Bladder microvascular endothelial cell (primary cell): Measurements from ENCODE around the gene OR7D2. TPM values are rescaled to one million over a fixed set of nuclear protein-coding genes. Genes with fewer than 3 reads are reported as not detected.

ENCODE experiments used
- total RNA-seq: library from RNA; depleted of rRNA; stranded (reverse); fragments of >200 nt; gene quantifications from 2 replicates; pipeline ENCODE4 v1.2.3, GENCODE V29; 2014

OR7D2 gene
- total RNA-seq: not detected in 2 replicates

DNA sequence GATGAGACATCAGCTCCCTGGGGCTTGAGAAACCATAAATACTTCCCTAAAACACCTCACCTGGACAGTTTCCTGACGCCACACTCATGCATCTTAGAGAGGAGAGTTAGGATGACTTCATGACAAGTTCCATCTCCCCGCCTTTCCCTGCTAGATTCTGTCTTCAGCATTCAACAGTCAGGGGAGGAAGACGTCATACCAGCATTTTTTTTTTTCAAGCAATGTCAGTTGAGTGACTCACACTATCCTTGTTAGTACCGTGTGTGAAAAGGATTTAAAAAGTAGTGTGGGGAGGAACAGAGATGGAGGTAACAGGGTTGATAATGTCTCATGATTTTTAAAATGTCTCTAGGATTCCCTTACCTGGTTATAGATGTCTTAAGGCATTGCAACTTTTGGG lies at the start of gene OR7D2:
TSS of gene OR7D2 (plus strand) at position 79 of the 400 bp plus-strand sequence. CDS start 6,803 bp downstream, outside the sequence.

GRCh38 chr19:9140159-9140874 lies 38.5 kb upstream of the OR7D2 start, which contains the start of gene ZNF317:
Gene ZNF317, plus strand, starts transcription at chr19:9140397. Its CDS starts 15,620 bp downstream, at chr19:9156017.

DNA sequence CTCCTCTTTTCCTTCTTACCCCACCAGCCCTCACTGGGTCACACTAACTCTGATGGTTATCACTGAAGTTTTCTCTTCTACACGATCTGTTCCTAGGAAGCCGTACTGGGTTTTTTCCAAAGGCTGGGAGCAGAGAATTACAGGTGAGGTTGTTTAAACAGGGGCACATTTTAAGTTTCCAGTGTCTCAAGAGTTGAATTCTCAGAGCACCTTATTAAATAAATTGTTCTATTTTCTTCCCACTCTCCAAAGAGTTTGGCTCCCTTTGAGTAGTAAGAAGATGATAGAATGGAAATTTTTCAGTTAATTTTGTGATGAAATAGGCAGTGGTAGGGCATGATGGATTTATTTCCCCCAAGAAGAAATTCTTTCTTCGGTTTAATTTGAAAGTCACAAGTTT lies 40.7 kb downstream of the OR7D2 start, which contains the start of gene OR7D4:
TSS of gene OR7D4 (minus strand) at position 101 of the 400 bp plus-strand sequence. CDS start 4,752 bp downstream, outside the sequence.

Other genes with a start within 250 kb of the OR7D2 start
- gene MUC16, start 168.6 kb upstream of the OR7D2 start, total RNA-seq: not detected in 2 replicates
- not detected in 2 replicates for gene OR1M1, start 91.9 kb upstream of the OR7D2 start, total RNA-seq
- gene OR7G2, start 71.5 kb upstream of the OR7D2 start, total RNA-seq: not detected in 2 replicates
- gene OR7G1, start 63.2 kb upstream of the OR7D2 start, total RNA-seq: not detected in 2 replicates
- gene OR7G3, start 52.0 kb upstream of the OR7D2 start, total RNA-seq: not detected in 2 replicates
- 8.4 and 17.7 TPM in 2 replicates for gene ZNF317, start 38.6 kb upstream of the OR7D2 start, total RNA-seq
- gene OR7D4, start 40.6 kb downstream of the OR7D2 start, total RNA-seq: not detected in 2 replicates
- gene OR7E24, start 72.0 kb downstream of the OR7D2 start, total RNA-seq: not detected in 2 replicates
- 4.4 and 5.1 TPM in 2 replicates for gene ZNF699, start 130.9 kb downstream of the OR7D2 start, total RNA-seq
- 4.7 and 16.3 TPM in 2 replicates for gene ZNF559, start 145.2 kb downstream of the OR7D2 start, total RNA-seq
- gene ZNF177, start 184.0 kb downstream of the OR7D2 start, total RNA-seq: 0.32 and 2.3 TPM in 2 replicates